Astrocyte of the cerebellum (primary cell): Measurements from ENCODE around the gene HCFC1.

Experiments
- DNase-seq: peaks from one replicate; pipeline ENCODE4 v3.0.0-alpha.2; 2011; ENCODE audit warnings: low read depth
- H3K4me3 ChIP-seq: 2 replicates; pipeline ENCODE4 v1.5.1; 2011; ENCODE audit warnings: mild to moderate bottlenecking, low read depth, low read length, moderate library complexity
- CTCF ChIP-seq: IDR thresholded peaks from 2 replicates; pipeline ENCODE4 v1.5.1; 2012; ENCODE audit warnings: low read length, low read depth, moderate library complexity, mild to moderate bottlenecking; ENCODE audit errors: missing control alignments
- in situ Hi-C: cut with HindIII; loops from 2 replicates; pipeline ENCODE4 v1.10.0; 2017; ENCODE audit warnings: low sequenced_read_pairs

Gene HCFC1

GRCh38 chrX:153910446-153910845, 61.2 kb downstream of the HCFC1 start:
- no peak for DNase-seq
- in situ Hi-C loops = no loop called here
- no peak overlapping the region for H3K4me3 ChIP-seq
- TF ChIP-seq CTCF = no peak

GRCh38 chrX:153909980-153910360, 61.6 kb downstream of the HCFC1 start:
- in situ Hi-C loops = no loop called here
- no peak overlapping the region for H3K4me3 ChIP-seq
- no peak for TF ChIP-seq CTCF
- no peak for DNase-seq

- DNase-seq = no peak
- no peak overlapping the region for H3K4me3 ChIP-seq
- in situ Hi-C loops = no loop called here
- TF ChIP-seq CTCF = no peak
Observed at GRCh38 chrX:153909024-153909979, 62.3 kb downstream of the HCFC1 start.

GRCh38 chrX:153908219-153908860, 63.3 kb downstream of the HCFC1 start:
- in situ Hi-C loops = no loop called here
- H3K4me3 ChIP-seq = no peak overlapping the region
- DNase-seq = no peak
- TF ChIP-seq CTCF = no peak

- in situ Hi-C loops = no loop called here
- TF ChIP-seq CTCF = no peak
- no peak overlapping the region for H3K4me3 ChIP-seq
- no peak for DNase-seq
Observed at GRCh38 chrX:153907456-153907855, 64.2 kb downstream of the HCFC1 start.

GRCh38 chrX:153906126-153906917, 65.3 kb downstream of the HCFC1 start:
- no peak for DNase-seq
- no peak overlapping the region for H3K4me3 ChIP-seq
- in situ Hi-C loops = no loop called here
- TF ChIP-seq CTCF = no peak
